ENCODE data around the gene SRCAP.

- no peak for TF ChIP-seq CTCF (tag by site-specific recombination; IDR thresholded peaks at IDR 0.05)
- no peak for TF ChIP-seq ZNF274 (IDR thresholded peaks at IDR 0.05; ENCODE audit: low read length)
- no peak for TF ChIP-seq ZNF274 (tag by site-specific recombination; IDR thresholded peaks at IDR 0.05; ENCODE audit: borderline replicate concordance)
- no peak for TF ChIP-seq ZBTB17 (tag by site-specific recombination; IDR thresholded peaks at IDR 0.05)
Measured at GRCh38 chr16:30724641-30725417, 25.9 kb downstream of the SRCAP start.

Measured in HEK293 (cell line).